HCT116 (cell line): Measurements from ENCODE around the gene SMNDC1. TPM values are rescaled to one million over a fixed set of nuclear protein-coding genes. Genes with fewer than 3 reads are reported as not detected.
A peak's percentile ranks its signal among the peaks of the same experiment; 100 is the strongest.

ENCODE experiments used
- ATAC-seq: fragments of 200-7000 bp; cut with Tn5 transposase; 2 replicates; pipeline ENCODE4 v1.9.1; 2020; ENCODE audit warnings: mild to moderate bottlenecking, moderate library complexity
- BruUV-seq: library from RNA; stranded (reverse); fragments of 400-500 nt; replicated peaks from 2 replicates; lab custom pipeline; 2021; lab: Mats Ljungman, UMichigan
- CTCF ChIA-PET: fragments of 300-600 bp; sonication (Branson Sonifier 250); formaldehyde crosslinking; loops from one replicate; lab custom pipeline; 2021; ENCODE audit warnings: antibody characterized with exemption; lab: Charles Lee
- POLR2A ChIA-PET: fragments of 300-600, 350-600 bp; sonication (Branson Sonifier 250); formaldehyde crosslinking; loops from one replicate; lab custom pipeline; 2021; ENCODE audit warnings: antibody characterized with exemption; lab: Charles Lee
- RAD21 ChIA-PET, 2 experiments: fragments of 300-600 bp; sonication (Branson Sonifier 250); formaldehyde crosslinking; loops; one replicate each; lab custom pipeline; 2023; ENCODE audit warnings: low total read pairs in 2 of 2; ENCODE audit not compliant: uncharacterized antibody in 2 of 2, unreplicated experiment in 2 of 2, low non-redundant PET in 1 of 2; lab: Charles Lee
- DNase-seq: peaks from one replicate; pipeline ENCODE4 v3.0.0-alpha.2; 2010; ENCODE audit warnings: low read depth, low spot score
- H2AFZ ChIP-seq: fragments of 200-600 bp; shearing (Covaris generic), sonication (generic); 2 replicates; pipeline ENCODE4 v1.6.1; 2017; ENCODE audit warnings: low read depth, mixed run types, mixed read lengths, antibody characterized with exemption, low read length; ENCODE audit not compliant: poor library complexity, severe bottlenecking
- H3K27ac ChIP-seq: 2 replicates; pipeline ENCODE4 v1.5.1; 2012; ENCODE audit warnings: low read depth, low read length
- H3K27me3 ChIP-seq: fragments of 200-600 bp; sonication (generic); 2 replicates; pipeline ENCODE4 v1.6.1; 2016; ENCODE audit warnings: mixed run types, low read length, mixed read lengths; ENCODE audit not compliant: insufficient read depth
- H3K36me3 ChIP-seq, 2 experiments: fragments of 200-500 bp in 1 of 2; fragments of 200-600 bp in 1 of 2; sonication (Bioruptor generic) in 1 of 2; sonication (generic) in 1 of 2; 2 replicates each; pipeline versions ENCODE4 v1.5.1 to v1.6.1; 2014 to 2016; ENCODE audit warnings: low read length in 2 of 2, inconsistent platforms in 1 of 2, mixed read lengths in 1 of 2, mixed run types in 1 of 2; ENCODE audit not compliant: insufficient read depth in 2 of 2, control insufficient read depth in 1 of 2
- H3K4me1 ChIP-seq, 2 experiments: fragments of 200-600 bp in 1 of 2; sonication (generic) in 1 of 2; 2 replicates each; pipeline versions ENCODE4 v1.5.1 to v1.6.1; 2012 to 2017; ENCODE audit warnings: low read length in 2 of 2, inconsistent platforms in 1 of 2, mild to moderate bottlenecking in 1 of 2, mixed read lengths in 1 of 2, mixed run types in 1 of 2, moderate library complexity in 1 of 2; ENCODE audit not compliant: insufficient read depth in 2 of 2, control insufficient read depth in 1 of 2
- H3K4me2 ChIP-seq: fragments of 200-600 bp; sonication (generic); 2 replicates; pipeline ENCODE4 v1.6.1; 2017; ENCODE audit warnings: mixed run types, low read length, mixed read lengths
- H3K4me3 ChIP-seq, 2 experiments: fragments of 200-600 bp in 1 of 2; sonication (generic) in 1 of 2; replicated peaks in 1 of 2; 2 replicates each; pipeline ENCODE4 v1.5.1; 2011 to 2016; ENCODE audit warnings: low read length in 2 of 2, control low read depth in 1 of 2, low read depth in 1 of 2, mild to moderate bottlenecking in 1 of 2, mixed read lengths in 1 of 2, mixed run types in 1 of 2
- H3K79me2 ChIP-seq: fragments of 200-600 bp; sonication (generic); 2 replicates; pipeline ENCODE4 v1.6.1; 2017; ENCODE audit warnings: mild to moderate bottlenecking, mixed run types, low read length, moderate library complexity, mixed read lengths; ENCODE audit not compliant: insufficient read depth
- H3K9ac ChIP-seq: fragments of 200-600 bp; sonication (generic); 2 replicates; pipeline ENCODE4 v1.6.1; 2016; ENCODE audit warnings: low read length, mixed read lengths
- H3K9me2 ChIP-seq: fragments of 200-600 bp; sonication (generic), shearing (Covaris generic); 2 replicates; pipeline ENCODE4 v1.6.1; 2017; ENCODE audit warnings: mixed run types, mild to moderate bottlenecking, moderate library complexity; ENCODE audit not compliant: insufficient read depth
- H3K9me3 ChIP-seq, 2 experiments: fragments of 200-500 bp in 1 of 2; fragments of 200-600 bp in 1 of 2; sonication (Bioruptor generic) in 1 of 2; sonication (generic) in 1 of 2; 2 replicates each; pipeline ENCODE4 v1.6.1; 2014 to 2017; ENCODE audit warnings: low read length in 2 of 2, mixed read lengths in 2 of 2, inconsistent platforms in 1 of 2, low read depth in 1 of 2, mild to moderate bottlenecking in 1 of 2, mixed run types in 1 of 2, moderate library complexity in 1 of 2; ENCODE audit not compliant: control insufficient read depth in 1 of 2, insufficient read depth in 1 of 2
- H4K20me1 ChIP-seq: fragments of 200-600 bp; sonication (generic), shearing (Covaris generic); 2 replicates; pipeline ENCODE4 v1.6.1; 2017; ENCODE audit warnings: mixed run types, mild to moderate bottlenecking, moderate library complexity; ENCODE audit not compliant: insufficient read depth
- CBX3 ChIP-seq: IDR thresholded peaks from 2 replicates; pipeline ENCODE4 v1.6.1; 2012; ENCODE audit warnings: low read depth
- CEBPB ChIP-seq: IDR thresholded peaks from 2 replicates; pipeline ENCODE4 v1.6.1; 2012; ENCODE audit warnings: low read depth
- EZH2 ChIP-seq: fragments of 200-600 bp; sonication (generic); IDR thresholded peaks from 2 replicates; pipeline ENCODE4 v1.6.1; 2017; ENCODE audit warnings: antibody characterized with exemption, mixed run types
- EZH2phosphoT487 ChIP-seq: fragments of 200-600 bp; IDR thresholded peaks from 2 replicates; pipeline ENCODE4 v1.6.1; 2018; ENCODE audit warnings: antibody characterized with exemption, borderline replicate concordance
- FOSL1 ChIP-seq: IDR thresholded peaks from 2 replicates; pipeline ENCODE4 v1.6.1; 2012; ENCODE audit warnings: low read depth
- JUND ChIP-seq: IDR thresholded peaks from 2 replicates; pipeline ENCODE4 v1.6.1; 2012
- POLR2AphosphoS5 ChIP-seq: IDR thresholded peaks from 2 replicates; pipeline ENCODE4 v1.6.1; 2011; ENCODE audit warnings: mild to moderate bottlenecking, low read depth, low read length, moderate library complexity
- RAD21 ChIP-seq: IDR thresholded peaks from 2 replicates; pipeline ENCODE4 v1.6.1; 2012; ENCODE audit warnings: low read depth, mild to moderate bottlenecking
- ZBTB33 ChIP-seq: IDR thresholded peaks from 2 replicates; pipeline ENCODE4 v1.6.1; 2011; ENCODE audit warnings: mild to moderate bottlenecking, low read length, moderate library complexity; ENCODE audit not compliant: insufficient replicate concordance; ENCODE audit errors: extremely low read depth
- ZFX ChIP-seq: fragments of 450-650 bp; IDR thresholded peaks from 2 replicates; pipeline ENCODE4 v1.6.1; 2017
- ZNF274 ChIP-seq: fragments of 200-500 bp; sonication (Bioruptor generic); IDR thresholded peaks from 2 replicates; pipeline ENCODE4 v1.6.1; 2014; ENCODE audit warnings: mild to moderate bottlenecking, low read depth, low read length, inconsistent platforms
- intact Hi-C: fragments of 100-400 bp; cut with micrococcal nuclease; formaldehyde crosslinking; loops from 2 replicates; pipeline ENCODE4 v1.10.0; 2022
- total RNA-seq: library from RNA; stranded (reverse); gene quantifications from one replicate; pipeline ENCODE4 v1.2.1, GENCODE V29; 2021; ENCODE audit not compliant: unreplicated experiment
- TF ChIP-seq, protein P1 (sequence below): IDR thresholded peaks from 2 replicates; pipeline ENCODE4 v1.6.1; 2012; ENCODE audit warnings: low read depth
- TF ChIP-seq, protein P2 (sequence below): IDR thresholded peaks from 2 replicates; pipeline ENCODE4 v1.6.1; 2012

Gene SMNDC1
- total RNA-seq, 1 experiment from 2014 or later, result 61.7 TPM

- Histone ChIP-seq H3K27me3 (no peaks in the 10 kb centered on the region), H3K9me2 (no peaks in the 10 kb centered on the region), H3K4me2 (no peak overlapping the region), H4K20me1 (0 out of 2 replicates have a peak, but pooled peaks cover 9% of the 10 kb centered on the region), H3K4me1 (no peaks in the 10 kb centered on the region), H3K9me3 (no peaks in the 10 kb centered on the region), H3K9ac (no peak overlapping the region), H3K4me3 (no peak overlapping the region), H3K27ac (no peak overlapping the region), H2AFZ (no peak overlapping the region), H3K36me3 (peaks cover 42 to 49% of the 10 kb centered on the region in 2 experiments; a peak in 3 of 4 replicates), H3K79me2 (no peaks in the 10 kb centered on the region)
- ChIA-PET CTCF (no interaction called here), POLR2A (interaction anchor here (1.5 kb wide), 1 partner anchor 9 kb away, joined by 7 read pairs; no protein-coding TSS in a partner anchor), RAD21 (no interaction called here)
- TF ChIP-seq CBX3, result no peak
- TF ChIP-seq RAD21, result no peak
- 0 out of 2 replicates have a peak, but pooled peaks have one; percentile 15 for TF ChIP-seq POLR2AphosphoS5
- TF ChIP-seq EZH2, result no peak
- no peak for TF ChIP-seq ZNF274
- no peak for TF ChIP-seq ZFX
- TF ChIP-seq EZH2phosphoT487, result no peak
- TF ChIP-seq, protein P1, sequence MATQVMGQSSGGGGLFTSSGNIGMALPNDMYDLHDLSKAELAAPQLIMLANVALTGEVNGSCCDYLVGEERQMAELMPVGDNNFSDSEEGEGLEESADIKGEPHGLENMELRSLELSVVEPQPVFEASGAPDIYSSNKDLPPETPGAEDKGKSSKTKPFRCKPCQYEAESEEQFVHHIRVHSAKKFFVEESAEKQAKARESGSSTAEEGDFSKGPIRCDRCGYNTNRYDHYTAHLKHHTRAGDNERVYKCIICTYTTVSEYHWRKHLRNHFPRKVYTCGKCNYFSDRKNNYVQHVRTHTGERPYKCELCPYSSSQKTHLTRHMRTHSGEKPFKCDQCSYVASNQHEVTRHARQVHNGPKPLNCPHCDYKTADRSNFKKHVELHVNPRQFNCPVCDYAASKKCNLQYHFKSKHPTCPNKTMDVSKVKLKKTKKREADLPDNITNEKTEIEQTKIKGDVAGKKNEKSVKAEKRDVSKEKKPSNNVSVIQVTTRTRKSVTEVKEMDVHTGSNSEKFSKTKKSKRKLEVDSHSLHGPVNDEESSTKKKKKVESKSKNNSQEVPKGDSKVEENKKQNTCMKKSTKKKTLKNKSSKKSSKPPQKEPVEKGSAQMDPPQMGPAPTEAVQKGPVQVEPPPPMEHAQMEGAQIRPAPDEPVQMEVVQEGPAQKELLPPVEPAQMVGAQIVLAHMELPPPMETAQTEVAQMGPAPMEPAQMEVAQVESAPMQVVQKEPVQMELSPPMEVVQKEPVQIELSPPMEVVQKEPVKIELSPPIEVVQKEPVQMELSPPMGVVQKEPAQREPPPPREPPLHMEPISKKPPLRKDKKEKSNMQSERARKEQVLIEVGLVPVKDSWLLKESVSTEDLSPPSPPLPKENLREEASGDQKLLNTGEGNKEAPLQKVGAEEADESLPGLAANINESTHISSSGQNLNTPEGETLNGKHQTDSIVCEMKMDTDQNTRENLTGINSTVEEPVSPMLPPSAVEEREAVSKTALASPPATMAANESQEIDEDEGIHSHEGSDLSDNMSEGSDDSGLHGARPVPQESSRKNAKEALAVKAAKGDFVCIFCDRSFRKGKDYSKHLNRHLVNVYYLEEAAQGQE, result no peak
- 0 out of 2 replicates have a peak, but pooled peaks have one; percentile 22 for TF ChIP-seq CEBPB
- TF ChIP-seq ZBTB33, result no peak
- no peak for TF ChIP-seq JUND
- TF ChIP-seq, protein P2, sequence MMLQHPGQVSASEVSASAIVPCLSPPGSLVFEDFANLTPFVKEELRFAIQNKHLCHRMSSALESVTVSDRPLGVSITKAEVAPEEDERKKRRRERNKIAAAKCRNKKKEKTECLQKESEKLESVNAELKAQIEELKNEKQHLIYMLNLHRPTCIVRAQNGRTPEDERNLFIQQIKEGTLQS, result no peak
- TF ChIP-seq FOSL1, result no peak
- intact Hi-C loops, result no loop called here
- DNase-seq (no peak), ATAC-seq (no peak)
- no TSS peak for BruUV-seq
These were observed 17.9 kb downstream of the SMNDC1 start for GRCh38 chr10:110286841-110287240.
